Right atrium auricular region (tissue), 2 donors: ENCODE measurements around the gene CC2D2A. TPM values are rescaled to one million over a fixed set of nuclear protein-coding genes. Genes with fewer than 3 reads are reported as not detected.

ENCODE experiments used
- DNase-seq: peaks from one replicate; pipeline ENCODE4 v3.0.0-alpha.2; 2019; ENCODE audit warnings: low spot score
- H3K27ac ChIP-seq, 2 donors: fragments of 200-600 bp; sonication (generic); 1 replicate in 1 of 2; 2 replicates in 1 of 2; pipeline ENCODE4 v1.5.1; 2016 to 2019
- H3K27me3 ChIP-seq, 2 donors: fragments of 200-600 bp; sonication (generic); one replicate each; pipeline versions ENCODE4 v1.5.1 to v1.6.0; 2017 to 2019
- H3K36me3 ChIP-seq: fragments of 200-600 bp; sonication (generic); one replicate; pipeline ENCODE4 v1.5.1; 2016
- H3K4me1 ChIP-seq, 2 donors: fragments of 200-600 bp; sonication (generic); one replicate each; pipeline versions ENCODE4 v1.5.1 to v1.6.0; 2017 to 2019
- H3K4me3 ChIP-seq, 2 donors: fragments of 200-600 bp; sonication (generic); 1 replicate in 1 of 2; 2 replicates in 1 of 2; pipeline ENCODE4 v1.5.1; 2017 to 2019; ENCODE audit warnings: mild to moderate bottlenecking in 1 of 2, moderate library complexity in 1 of 2
- H3K9me3 ChIP-seq, 2 donors: fragments of 200-600 bp; sonication (generic); one replicate each; pipeline ENCODE4 v1.5.1; 2019
- CTCF ChIP-seq, 2 donors: fragments of 200-600 bp; sonication (generic); IDR thresholded peaks; one replicate each; pipeline ENCODE4 v1.5.1; 2019; ENCODE audit warnings: antibody characterized with exemption in 2 of 2
- total RNA-seq, 2 donors: library from RNA; depleted of rRNA; stranded (reverse); fragments of >200 nt; gene quantifications; one replicate each; pipeline ENCODE4 v1.1.0, GENCODE V29; 2016

CC2D2A gene
- total RNA-seq: 1 to 10 TPM; 6.1 to 8.0 TPM

GRCh38 chr4:15469402-15470127 lies at the start of gene CC2D2A:
CC2D2A (plus strand) TSS chr4:15469882; CDS start chr4:15475933, 6,051 bp downstream.
- DNase-seq: no peak
- peak within 1 kb of the TSS; percentile 46 to 60 for H3K4me3 ChIP-seq
- no peak for TF ChIP-seq CTCF (IDR thresholded peaks at IDR 0.05)
- peaks cover 0 to 27% of the 10 kb centered on the region in 2 donors for H3K4me1 ChIP-seq
- H3K27ac ChIP-seq: peak within 1 kb of the TSS; percentile 8 to 19
- no peaks in the 10 kb centered on the region for H3K27me3 ChIP-seq
- no peaks in the 10 kb centered on the region for H3K36me3 ChIP-seq
- H3K9me3 ChIP-seq: no peaks in the 10 kb centered on the region

GRCh38 chr4:15420642-15421041 lies 49.0 kb upstream of the CC2D2A start:
- Histone ChIP-seq H3K4me1 (no peaks in the 10 kb centered on the region), H3K36me3 (no peaks in the 10 kb centered on the region), H3K9me3 (no peaks in the 10 kb centered on the region), H3K27me3 (no peaks in the 10 kb centered on the region), H3K27ac (no peak overlapping the region), H3K4me3 (no peak overlapping the region)
- no peak for TF ChIP-seq CTCF (IDR thresholded peaks at IDR 0.05)
- DNase-seq: no peak

GRCh38 chr4:15423285-15423711 lies 46.4 kb upstream of the CC2D2A start:
- DNase-seq: no peak
- no peaks in the 10 kb centered on the region for H3K27me3 ChIP-seq
- no peak for TF ChIP-seq CTCF (IDR thresholded peaks at IDR 0.05)
- H3K27ac ChIP-seq: no peak overlapping the region
- H3K36me3 ChIP-seq: no peaks in the 10 kb centered on the region
- no peaks in the 10 kb centered on the region for H3K9me3 ChIP-seq
- H3K4me3 ChIP-seq: no peak overlapping the region
- no peaks in the 10 kb centered on the region for H3K4me1 ChIP-seq

DNA sequence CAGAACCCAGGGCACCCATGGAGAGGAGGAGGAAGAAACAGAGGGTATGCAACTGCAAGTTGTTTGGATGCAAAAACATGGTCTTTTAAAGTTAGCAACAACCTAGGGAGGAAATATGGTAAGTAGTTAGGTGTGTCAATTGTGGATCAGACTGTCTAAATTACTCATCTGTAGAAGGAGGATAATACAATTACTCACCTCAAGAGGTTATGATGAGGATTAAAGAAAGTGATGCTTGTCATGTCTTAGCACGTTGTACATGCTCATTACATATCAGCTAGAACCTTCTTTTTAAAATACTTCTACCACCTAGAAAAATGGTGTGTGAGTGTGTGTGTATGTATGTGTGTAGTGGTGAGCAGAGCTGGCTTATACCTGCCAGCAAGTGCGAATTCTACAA lies 44.2 kb upstream of the CC2D2A start:
- H3K27me3 ChIP-seq: no peaks in the 10 kb centered on the region
- no peak for DNase-seq
- H3K9me3 ChIP-seq: no peaks in the 10 kb centered on the region
- H3K27ac ChIP-seq: no peak overlapping the region
- H3K4me1 ChIP-seq: peaks cover 0 to 6% of the 10 kb centered on the region in 2 donors
- TF ChIP-seq CTCF (IDR thresholded peaks at IDR 0.05): no peak
- H3K36me3 ChIP-seq: no peaks in the 10 kb centered on the region
- H3K4me3 ChIP-seq: no peak overlapping the region

- H3K9me3 ChIP-seq: no peaks in the 10 kb centered on the region
- H3K4me1 ChIP-seq: peaks cover 0 to 6% of the 10 kb centered on the region in 2 donors
- TF ChIP-seq CTCF (IDR thresholded peaks at IDR 0.05): no peak
- no peaks in the 10 kb centered on the region for H3K27me3 ChIP-seq
- no peak overlapping the region for H3K4me3 ChIP-seq
- DNase-seq: no peak
- H3K27ac ChIP-seq: peak overlapping the region; percentile 14 to 59
- H3K36me3 ChIP-seq: no peaks in the 10 kb centered on the region
Measured at GRCh38 chr4:15427161-15427560, 42.5 kb upstream of the CC2D2A start.

- no peak for TF ChIP-seq CTCF (IDR thresholded peaks at IDR 0.05)
- no peak for DNase-seq
- Histone ChIP-seq H3K36me3 (no peaks in the 10 kb centered on the region), H3K4me1 (peaks cover 0 to 6% of the 10 kb centered on the region in 2 donors), H3K27me3 (no peaks in the 10 kb centered on the region), H3K4me3 (peak within 1 kb of the TSS in 1 of 2 donors; percentile 5), H3K9me3 (no peaks in the 10 kb centered on the region), H3K27ac (peak within 1 kb of the TSS; percentile 14 to 59)
Measured at GRCh38 chr4:15427701-15428100, 42.0 kb upstream of the CC2D2A start, which contains the start of gene C1QTNF7. C1QTNF7 (plus strand) TSS chr4:15428033; CDS start chr4:15435744, 7,711 bp downstream.
